HUDEP-2 (cell line): ENCODE data around the gene SLC35E1.
"Not testable (repeated sequence)": the region's sequence is repeated elsewhere in the genome, so short reads cannot be mapped to it uniquely, and the experiment has no call there.

Source experiments
- DNase-seq, 76 experiments: peaks; one replicate each; lab custom pipeline; 2025; ENCODE audit not compliant: unreplicated experiment in 76 of 76; lab: John Stamatoyannopoulos, UW

Gene SLC35E1

DNA sequence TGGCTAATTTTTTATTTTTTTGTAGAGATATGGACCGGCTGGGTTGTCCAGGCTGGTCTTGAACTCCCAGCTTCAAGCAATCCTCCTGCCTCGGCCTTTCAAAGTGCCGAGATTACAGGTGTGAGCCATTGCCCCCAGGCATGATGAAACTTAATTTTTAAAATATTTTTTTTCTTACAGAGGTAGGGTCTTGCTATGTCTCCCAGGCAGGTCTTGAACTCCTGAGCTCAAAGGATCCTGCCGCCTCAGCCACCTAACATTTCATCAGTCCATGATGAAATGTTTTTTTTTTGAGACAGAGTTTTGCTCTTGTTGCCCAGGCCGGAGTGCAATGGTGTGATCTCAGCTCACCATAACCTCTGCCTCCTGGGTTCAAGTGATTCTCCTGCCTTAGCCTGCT lies 63.7 kb downstream of the SLC35E1 start:
- no peak for DNase-seq

DNA sequence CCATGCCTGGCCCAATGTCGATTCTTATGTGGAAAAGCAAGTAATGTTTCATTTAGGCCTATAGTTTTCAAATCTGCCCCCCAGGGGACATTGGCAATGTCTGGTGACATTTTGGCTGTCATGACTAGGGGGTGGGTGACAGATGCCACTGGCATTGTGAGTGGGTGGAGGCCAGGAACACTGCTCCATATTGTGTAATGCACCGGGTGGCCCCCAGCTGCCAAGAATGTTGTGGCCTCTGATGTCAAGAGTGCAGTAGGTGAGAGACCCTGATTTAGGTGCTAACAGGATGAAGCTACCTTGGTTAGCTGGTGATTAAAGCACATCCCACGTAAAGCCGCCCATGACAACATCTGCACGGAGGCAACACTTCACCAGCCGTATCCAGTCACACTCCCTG lies 65.3 kb downstream of the SLC35E1 start:
- no peak for DNase-seq

DNA sequence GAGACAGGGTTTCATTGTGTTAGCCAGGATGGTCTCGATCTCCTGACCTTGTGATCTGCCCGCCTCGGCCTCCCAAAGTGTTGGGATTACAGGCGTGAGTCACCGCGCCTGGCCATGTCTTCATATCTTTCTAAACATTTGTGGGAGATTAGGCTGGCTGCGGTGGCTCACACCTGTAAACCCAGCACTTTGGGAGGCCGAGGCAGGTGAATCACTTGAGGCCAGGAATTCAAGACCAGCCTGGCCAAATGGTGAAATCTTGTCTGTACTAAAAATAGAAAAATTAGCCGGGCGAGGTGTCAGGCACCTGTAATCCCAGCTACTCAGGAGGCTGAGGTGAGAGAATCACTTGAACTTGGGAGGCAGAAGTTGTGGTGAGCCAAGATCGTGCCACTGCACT lies 66.1 kb downstream of the SLC35E1 start:
- not testable (repeated sequence) for DNase-seq

DNA sequence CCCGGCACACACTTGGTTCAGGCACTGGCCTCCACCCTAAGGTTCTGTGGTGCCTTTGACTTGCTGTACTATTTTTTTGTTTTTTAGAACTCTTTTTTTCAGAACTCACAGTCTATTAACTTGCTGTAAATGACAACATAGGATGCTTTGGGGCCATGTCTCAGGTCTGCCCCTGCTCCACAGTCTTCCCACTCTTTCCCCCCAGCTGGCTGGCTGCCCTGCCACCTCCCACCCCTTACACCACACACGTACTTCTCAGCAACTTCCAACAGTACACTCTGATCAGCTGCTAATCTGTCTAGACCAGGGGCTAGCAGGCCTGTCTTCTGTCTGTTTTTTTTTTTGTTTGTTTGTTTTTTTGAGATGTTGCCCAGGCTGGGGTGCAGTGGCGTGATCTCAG lies 67.9 kb downstream of the SLC35E1 start:
- no peak for DNase-seq
